ENCODE results near the gene RACGAP1.

DNA sequence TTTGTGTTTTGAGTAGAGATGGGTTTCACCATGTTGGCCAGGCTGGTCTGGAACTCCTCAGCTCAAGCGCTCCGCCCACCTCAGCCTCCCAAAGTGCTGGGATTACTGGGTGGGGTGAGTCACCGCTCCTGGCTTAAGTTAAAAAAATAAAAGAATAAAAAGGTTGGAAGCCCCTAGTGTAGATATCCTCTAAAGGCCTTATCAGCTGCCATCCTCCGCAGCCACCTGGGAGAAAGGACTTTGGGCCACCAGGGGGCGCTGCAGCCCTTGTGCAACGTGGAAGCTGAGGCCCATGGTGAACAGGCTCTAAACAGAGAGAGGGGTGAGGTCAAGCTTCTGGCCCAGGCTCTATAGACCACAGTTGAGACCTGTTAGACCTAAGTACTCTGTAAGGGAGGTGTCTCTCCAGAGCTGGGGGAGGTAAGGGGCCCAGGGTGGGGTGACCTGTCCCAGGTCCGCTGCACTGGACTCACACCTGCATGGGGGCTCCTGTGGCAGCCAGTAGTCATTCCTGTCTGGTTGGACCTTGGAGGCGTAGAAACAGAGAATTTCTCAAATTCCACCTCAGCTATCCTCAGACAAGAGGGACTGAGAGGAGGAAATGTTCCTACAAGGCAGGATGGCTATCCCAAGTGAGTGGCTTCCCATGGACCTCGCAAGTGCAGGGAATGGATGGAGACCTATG lies 14.0 kb upstream of the RACGAP1 start:
- TF ChIP-seq, protein P1, sequence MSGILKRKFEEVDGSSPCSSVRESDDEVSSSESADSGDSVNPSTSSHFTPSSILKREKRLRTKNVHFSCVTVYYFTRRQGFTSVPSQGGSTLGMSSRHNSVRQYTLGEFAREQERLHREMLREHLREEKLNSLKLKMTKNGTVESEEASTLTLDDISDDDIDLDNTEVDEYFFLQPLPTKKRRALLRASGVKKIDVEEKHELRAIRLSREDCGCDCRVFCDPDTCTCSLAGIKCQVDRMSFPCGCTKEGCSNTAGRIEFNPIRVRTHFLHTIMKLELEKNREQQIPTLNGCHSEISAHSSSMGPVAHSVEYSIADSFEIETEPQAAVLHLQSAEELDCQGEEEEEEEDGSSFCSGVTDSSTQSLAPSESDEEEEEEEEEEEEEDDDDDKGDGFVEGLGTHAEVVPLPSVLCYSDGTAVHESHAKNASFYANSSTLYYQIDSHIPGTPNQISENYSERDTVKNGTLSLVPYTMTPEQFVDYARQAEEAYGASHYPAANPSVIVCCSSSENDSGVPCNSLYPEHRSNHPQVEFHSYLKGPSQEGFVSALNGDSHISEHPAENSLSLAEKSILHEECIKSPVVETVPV (CRISPR knock-in tag; IDR thresholded peaks at IDR 0.05) = no peak
- no peak for TF ChIP-seq ZFP30 (CRISPR knock-in tag; IDR thresholded peaks at IDR 0.05)
- TF ChIP-seq ZNF70 (CRISPR knock-in tag; IDR thresholded peaks at IDR 0.05) = no peak
- TF ChIP-seq, protein P2, sequence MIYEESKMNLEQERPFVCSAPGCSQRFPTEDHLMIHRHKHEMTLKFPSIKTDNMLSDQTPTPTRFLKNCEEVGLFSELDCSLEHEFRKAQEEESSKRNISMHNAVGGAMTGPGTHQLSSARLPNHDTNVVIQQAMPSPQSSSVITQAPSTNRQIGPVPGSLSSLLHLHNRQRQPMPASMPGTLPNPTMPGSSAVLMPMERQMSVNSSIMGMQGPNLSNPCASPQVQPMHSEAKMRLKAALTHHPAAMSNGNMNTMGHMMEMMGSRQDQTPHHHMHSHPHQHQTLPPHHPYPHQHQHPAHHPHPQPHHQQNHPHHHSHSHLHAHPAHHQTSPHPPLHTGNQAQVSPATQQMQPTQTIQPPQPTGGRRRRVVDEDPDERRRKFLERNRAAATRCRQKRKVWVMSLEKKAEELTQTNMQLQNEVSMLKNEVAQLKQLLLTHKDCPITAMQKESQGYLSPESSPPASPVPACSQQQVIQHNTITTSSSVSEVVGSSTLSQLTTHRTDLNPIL (CRISPR knock-in tag; IDR thresholded peaks at IDR 0.05; ENCODE audit: low read depth) = no peak
- no peak for TF ChIP-seq CSDC2 (CRISPR knock-in tag; IDR thresholded peaks at IDR 0.05)
- no peak for TF ChIP-seq ZFP3 (CRISPR knock-in tag; IDR thresholded peaks at IDR 0.05)
- TF ChIP-seq ESRRG (CRISPR knock-in tag; IDR thresholded peaks at IDR 0.05) = no peak
- no peak for TF ChIP-seq OSR1 (CRISPR knock-in tag; IDR thresholded peaks at IDR 0.05)
- TF ChIP-seq RARB (CRISPR knock-in tag; IDR thresholded peaks at IDR 0.05) = no peak
